ENCODE results near the gene CDC42EP3.

The CDC42EP3 gene

GRCh38 chr2:37636381-37637066 is 34.9 kb downstream of the CDC42EP3 start:
- DNase-seq (ENCODE audit: low read depth, low spot score) = no peak

- no peak for DNase-seq (ENCODE audit: low read depth, low spot score)
These were observed 35.7 kb downstream of the CDC42EP3 start for GRCh38 chr2:37635504-37636380.

GRCh38 chr2:37634914-37635503 is 36.4 kb downstream of the CDC42EP3 start:
- DNase-seq (ENCODE audit: low read depth, low spot score) = no peak

- DNase-seq (ENCODE audit: low read depth, low spot score) = no peak
These were observed 37.6 kb downstream of the CDC42EP3 start for GRCh38 chr2:37633845-37634244.

GRCh38 chr2:37633234-37633633 is 38.2 kb downstream of the CDC42EP3 start:
- no peak for DNase-seq (ENCODE audit: low read depth, low spot score)

GRCh38 chr2:37632310-37632709 is 39.1 kb downstream of the CDC42EP3 start:
- DNase-seq (ENCODE audit: low read depth, low spot score) = no peak

GRCh38 chr2:37631698-37632097 is 39.7 kb downstream of the CDC42EP3 start:
- DNase-seq (ENCODE audit: low read depth, low spot score) = no peak

- no peak for DNase-seq (ENCODE audit: low read depth, low spot score)
These were observed 40.1 kb downstream of the CDC42EP3 start for GRCh38 chr2:37631292-37631691.

- no peak for DNase-seq (ENCODE audit: low read depth, low spot score)
These were observed 40.7 kb downstream of the CDC42EP3 start for GRCh38 chr2:37630776-37631175.

GRCh38 chr2:37630301-37630700 is 41.1 kb downstream of the CDC42EP3 start:
- no peak for DNase-seq (ENCODE audit: low read depth, low spot score)

GRCh38 chr2:37629529-37629928 is 41.9 kb downstream of the CDC42EP3 start:
- DNase-seq (ENCODE audit: low read depth, low spot score) = no peak

GRCh38 chr2:37627710-37628109 is 43.7 kb downstream of the CDC42EP3 start:
- no peak for DNase-seq (ENCODE audit: low read depth, low spot score)

GRCh38 chr2:37625796-37626571 is 45.5 kb downstream of the CDC42EP3 start:
- no peak for DNase-seq (ENCODE audit: low read depth, low spot score)

GRCh38 chr2:37625156-37625555 is 46.3 kb downstream of the CDC42EP3 start:
- no peak for DNase-seq (ENCODE audit: low read depth, low spot score)

GRCh38 chr2:37623971-37624900 is 47.2 kb downstream of the CDC42EP3 start:
- no peak for DNase-seq (ENCODE audit: low read depth, low spot score)

GRCh38 chr2:37623406-37623805 is 48.0 kb downstream of the CDC42EP3 start:
- no peak for DNase-seq (ENCODE audit: low read depth, low spot score)

GRCh38 chr2:37622450-37623100 is 48.9 kb downstream of the CDC42EP3 start:
- DNase-seq (ENCODE audit: low read depth, low spot score) = no peak

GRCh38 chr2:37621199-37621598 is 50.2 kb downstream of the CDC42EP3 start:
- no peak for DNase-seq (ENCODE audit: low read depth, low spot score)

GRCh38 chr2:37619959-37620300 is 51.5 kb downstream of the CDC42EP3 start:
- no peak for DNase-seq (ENCODE audit: low read depth, low spot score)

- no peak for DNase-seq (ENCODE audit: low read depth, low spot score)
These were observed 52.0 kb downstream of the CDC42EP3 start for GRCh38 chr2:37619230-37619958.
